Tibial artery (tissue), 4 donors: Measurements from ENCODE around the gene SHROOM3.

Experiments
- DNase-seq, 2 donors: peaks; one replicate each; pipeline ENCODE4 v3.0.0-alpha.2; 2019
- H3K27ac ChIP-seq, 2 donors: fragments of 200-600 bp; sonication (generic) in 1 of 2; 1 replicate in 1 of 2; 2 replicates in 1 of 2; pipeline ENCODE4 v1.5.1; 2018 to 2019; ENCODE audit warnings: mild to moderate bottlenecking in 1 of 2
- H3K27me3 ChIP-seq, 2 donors: fragments of 200-600 bp; sonication (generic) in 1 of 2; one replicate each; pipeline versions ENCODE4 v1.5.1 to v1.6.0; 2016 to 2019
- H3K36me3 ChIP-seq, 3 donors: fragments of 200-600 bp; sonication (generic) in 2 of 3; one replicate each; pipeline ENCODE4 v1.5.1; 2016 to 2019; ENCODE audit warnings: mild to moderate bottlenecking in 2 of 3
- H3K4me1 ChIP-seq, 4 donors: fragments of 200-600 bp; sonication (generic) in 2 of 4; 1 replicate in 3 of 4; 2 replicates in 1 of 4; pipeline ENCODE4 v1.5.1; 2016 to 2019
- H3K4me3 ChIP-seq, 2 donors: fragments of 200-600 bp; sonication (generic) in 1 of 2; 1 replicate in 1 of 2; 2 replicates in 1 of 2; pipeline ENCODE4 v1.5.1; 2018 to 2019; ENCODE audit warnings: mild to moderate bottlenecking in 2 of 2
- H3K9me3 ChIP-seq, 3 donors: fragments of 200-600 bp; sonication (generic) in 1 of 3; one replicate each; pipeline ENCODE4 v1.5.1; 2016 to 2019
- intact Hi-C: fragments of 100-400 bp; cut with DNase I; formaldehyde crosslinking; loops from one replicate; pipeline ENCODE4 v1.15.0; 2023; ENCODE audit warnings: low total_unique reads
- TF ChIP-seq, protein P1 (sequence below), 2 experiments: fragments of 200-600 bp in 1 of 2; fragments of 450-650 bp in 1 of 2; IDR thresholded peaks; one replicate each; pipeline ENCODE4 v1.5.1; 2017 to 2019; ENCODE audit warnings: antibody characterized with exemption in 2 of 2, mild to moderate bottlenecking in 1 of 2, moderate library complexity in 1 of 2

The SHROOM3 gene

DNA sequence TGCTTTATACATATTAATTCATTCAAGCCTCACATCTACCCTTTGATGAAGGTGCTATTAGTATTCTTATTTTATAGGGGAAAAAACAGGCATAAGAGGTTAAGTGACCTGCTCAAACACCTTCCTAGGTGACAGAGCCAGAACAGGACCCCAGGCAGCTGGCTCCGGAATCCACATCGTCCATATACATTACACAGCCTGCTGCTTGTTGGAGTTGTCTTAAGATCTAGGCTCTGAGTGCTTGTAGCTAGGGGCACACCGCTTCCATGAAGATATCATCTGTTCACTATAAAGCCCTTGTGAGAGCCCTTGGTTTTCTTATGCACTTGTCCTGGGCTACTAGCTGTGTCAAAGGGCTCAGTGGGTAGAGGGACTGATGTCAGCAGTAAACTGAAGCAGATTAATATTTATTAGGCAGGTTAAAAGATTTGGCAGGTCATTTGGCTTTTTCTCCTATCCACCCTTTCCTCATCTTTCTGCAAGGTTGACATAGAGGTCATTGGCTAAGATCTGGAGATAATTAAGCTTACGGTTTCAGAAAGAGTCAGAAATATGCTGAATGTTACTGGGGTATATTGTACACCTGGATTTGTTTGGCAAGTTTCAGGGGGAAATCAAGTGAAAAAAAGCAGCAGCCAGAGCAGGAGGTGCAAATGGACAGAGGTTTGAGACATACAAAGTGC, 267.6 kb downstream of the SHROOM3 start:
- intact Hi-C loops = no loop called here
- H3K4me3 ChIP-seq = no peak overlapping the region
- H3K9me3 ChIP-seq = no peaks in the 10 kb centered on the region
- peaks cover 0 to 97% (median 46%) of the 10 kb centered on the region in 4 donors for H3K4me1 ChIP-seq
- TF ChIP-seq, protein P1, sequence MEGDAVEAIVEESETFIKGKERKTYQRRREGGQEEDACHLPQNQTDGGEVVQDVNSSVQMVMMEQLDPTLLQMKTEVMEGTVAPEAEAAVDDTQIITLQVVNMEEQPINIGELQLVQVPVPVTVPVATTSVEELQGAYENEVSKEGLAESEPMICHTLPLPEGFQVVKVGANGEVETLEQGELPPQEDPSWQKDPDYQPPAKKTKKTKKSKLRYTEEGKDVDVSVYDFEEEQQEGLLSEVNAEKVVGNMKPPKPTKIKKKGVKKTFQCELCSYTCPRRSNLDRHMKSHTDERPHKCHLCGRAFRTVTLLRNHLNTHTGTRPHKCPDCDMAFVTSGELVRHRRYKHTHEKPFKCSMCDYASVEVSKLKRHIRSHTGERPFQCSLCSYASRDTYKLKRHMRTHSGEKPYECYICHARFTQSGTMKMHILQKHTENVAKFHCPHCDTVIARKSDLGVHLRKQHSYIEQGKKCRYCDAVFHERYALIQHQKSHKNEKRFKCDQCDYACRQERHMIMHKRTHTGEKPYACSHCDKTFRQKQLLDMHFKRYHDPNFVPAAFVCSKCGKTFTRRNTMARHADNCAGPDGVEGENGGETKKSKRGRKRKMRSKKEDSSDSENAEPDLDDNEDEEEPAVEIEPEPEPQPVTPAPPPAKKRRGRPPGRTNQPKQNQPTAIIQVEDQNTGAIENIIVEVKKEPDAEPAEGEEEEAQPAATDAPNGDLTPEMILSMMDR (IDR thresholded peaks at IDR 0.05) = no peak
- no peaks in the 10 kb centered on the region for H3K36me3 ChIP-seq
- no peaks in the 10 kb centered on the region for H3K27me3 ChIP-seq
- DNase-seq = no peak
- peak overlapping the region; percentile 62 to 68 for H3K27ac ChIP-seq

DNA sequence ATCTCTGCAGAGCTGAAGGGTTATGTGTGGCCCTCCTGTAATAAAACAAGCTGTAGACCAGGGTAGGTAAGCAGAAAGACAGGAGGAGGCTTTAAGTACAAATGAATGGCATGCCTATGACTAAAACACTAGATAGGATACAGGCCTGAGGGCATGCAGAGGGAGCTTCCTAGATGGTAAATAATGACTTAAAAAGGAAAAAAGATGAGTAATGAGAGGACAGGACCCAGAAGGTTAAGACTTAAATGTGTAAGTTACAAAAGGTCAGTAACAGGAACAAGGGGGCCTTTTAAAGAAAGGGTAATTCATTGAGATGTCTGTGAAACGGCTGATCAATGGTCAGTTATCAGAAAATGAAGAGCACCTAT, 268.1 kb downstream of the SHROOM3 start:
- Histone ChIP-seq H3K9me3 (no peaks in the 10 kb centered on the region), H3K4me3 (no peak overlapping the region), H3K27me3 (no peaks in the 10 kb centered on the region), H3K27ac (peak overlapping the region; percentile 62 to 68), H3K4me1 (peaks cover 0 to 95% (median 46%) of the 10 kb centered on the region in 4 donors), H3K36me3 (no peaks in the 10 kb centered on the region)
- intact Hi-C loops = no loop called here
- TF ChIP-seq, protein P1 (IDR thresholded peaks at IDR 0.05) = no peak
- DNase-seq = no peak

DNA sequence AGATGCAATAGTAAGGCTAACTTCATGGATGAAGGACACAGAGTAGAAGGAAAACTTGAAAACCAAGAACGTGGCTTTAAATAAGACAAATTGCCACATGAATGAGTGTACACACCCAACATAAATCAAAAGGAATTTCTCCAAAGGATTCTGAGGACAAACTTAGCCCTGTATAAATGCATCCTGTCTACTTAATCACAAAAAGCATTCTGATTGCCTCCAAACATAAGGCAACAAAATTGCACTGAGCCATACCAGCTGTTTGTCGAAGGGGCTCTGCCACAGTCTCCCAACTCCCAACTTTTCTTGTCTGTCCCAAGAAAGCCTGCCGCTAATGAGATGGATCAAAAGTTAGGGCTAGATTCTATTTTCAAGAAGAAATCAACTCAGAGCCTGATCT, 268.6 kb downstream of the SHROOM3 start:
- TF ChIP-seq, protein P1 (IDR thresholded peaks at IDR 0.05) = no peak
- peaks cover 0 to 94% (median 44%) of the 10 kb centered on the region in 4 donors for H3K4me1 ChIP-seq
- intact Hi-C loops = no loop called here
- no peak overlapping the region for H3K4me3 ChIP-seq
- DNase-seq = no peak
- H3K27ac ChIP-seq = peak overlapping the region; percentile 62 to 68
- H3K36me3 ChIP-seq = no peaks in the 10 kb centered on the region
- H3K27me3 ChIP-seq = no peaks in the 10 kb centered on the region
- H3K9me3 ChIP-seq = no peaks in the 10 kb centered on the region

DNA sequence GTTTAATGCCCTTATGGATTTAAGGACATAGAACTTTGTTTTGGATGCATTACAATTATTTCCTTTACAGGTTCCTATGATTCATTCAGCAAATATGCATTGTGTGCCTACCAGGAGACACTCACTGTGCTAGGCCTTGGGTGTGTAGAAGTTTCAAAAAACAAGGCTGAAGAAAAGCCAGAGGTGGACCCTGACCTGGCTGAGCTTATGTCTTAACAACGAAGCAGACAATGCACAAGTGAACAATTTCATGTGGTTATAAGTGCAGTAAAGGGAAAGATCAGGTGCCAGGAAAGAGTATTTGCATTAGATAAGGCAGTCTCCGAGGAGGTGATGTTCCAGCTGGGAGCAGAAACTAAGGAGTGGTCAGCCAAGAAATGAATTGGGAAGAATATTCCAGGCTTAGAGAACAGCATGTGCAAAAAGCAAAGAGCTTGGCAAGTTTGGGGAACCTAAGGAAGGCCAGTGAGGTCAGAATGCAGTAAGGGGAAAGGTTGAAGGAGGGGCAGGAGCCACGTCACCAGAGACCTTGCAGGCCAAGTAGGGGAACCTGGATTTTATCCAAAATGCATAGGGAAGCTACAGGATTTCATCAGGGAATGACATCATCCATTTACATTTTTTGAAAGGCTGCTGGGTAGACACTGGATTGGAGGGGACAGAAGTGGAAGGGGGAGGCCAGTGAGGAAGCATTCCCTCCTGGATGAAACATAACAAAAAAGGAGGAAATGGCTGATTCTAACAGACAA, 269.3 kb downstream of the SHROOM3 start:
- no peak for DNase-seq
- H3K4me3 ChIP-seq = no peak overlapping the region
- H3K27ac ChIP-seq = peak overlapping the region; percentile 62 to 68
- TF ChIP-seq, protein P1 (IDR thresholded peaks at IDR 0.05) = no peak
- no peaks in the 10 kb centered on the region for H3K9me3 ChIP-seq
- no peaks in the 10 kb centered on the region for H3K36me3 ChIP-seq
- intact Hi-C loops = no loop called here
- H3K27me3 ChIP-seq = no peaks in the 10 kb centered on the region
- H3K4me1 ChIP-seq = peaks cover 0 to 94% (median 44%) of the 10 kb centered on the region in 4 donors

DNA sequence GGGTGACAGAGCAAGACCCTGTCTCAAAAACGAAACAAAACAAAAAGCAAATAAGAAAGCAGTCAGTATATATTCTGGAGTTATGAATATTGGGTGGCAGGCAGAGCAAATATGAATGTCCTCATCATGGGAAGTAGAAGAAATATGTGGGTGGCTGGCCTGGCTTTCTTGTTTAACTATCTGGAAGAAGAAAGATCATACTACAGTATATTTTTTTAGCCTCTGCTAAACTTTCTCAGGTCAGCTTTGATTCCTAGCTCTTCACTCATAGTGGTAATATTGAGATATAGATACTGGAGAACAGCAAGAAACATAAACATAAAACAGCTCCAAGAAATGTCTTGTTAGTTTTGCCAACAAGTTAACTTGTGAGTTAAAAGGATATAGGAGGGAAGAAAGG, 270.4 kb downstream of the SHROOM3 start:
- DNase-seq = no peak
- peak overlapping the region; percentile 62 to 68 for H3K27ac ChIP-seq
- H3K27me3 ChIP-seq = no peaks in the 10 kb centered on the region
- H3K36me3 ChIP-seq = peaks cover 0 to under 1% (median 0%) of the 10 kb centered on the region in 3 donors
- peaks cover 0 to 95% (median 46%) of the 10 kb centered on the region in 4 donors for H3K4me1 ChIP-seq
- TF ChIP-seq, protein P1 (IDR thresholded peaks at IDR 0.05) = no peak
- H3K4me3 ChIP-seq = no peak overlapping the region
- intact Hi-C loops = no loop called here
- no peaks in the 10 kb centered on the region for H3K9me3 ChIP-seq
